HepG2 (cell line): ENCODE data around the gene RPL41. TPM values are rescaled to one million over a fixed set of nuclear protein-coding genes. Genes with fewer than 3 reads are reported as not detected.

Experiments used
- ATF7 ChIP-seq, 2 experiments: fragments of 450-650 bp in 1 of 2; sonication (generic) in 1 of 2; formaldehyde crosslinking in 1 of 2; IDR thresholded peaks; 2 replicates each; pipeline versions ENCODE4 v1.4.0 to v1.6.1; 2016 to 2020; ENCODE audit warnings: antibody characterized with exemption in 1 of 2, mild to moderate bottlenecking in 1 of 2, missing genetic modification reagents in 1 of 2
- MIER2 ChIP-seq: IDR thresholded peaks from 2 replicates; pipeline ENCODE4 v1.6.1; 2016; ENCODE audit warnings: missing biosample characterization, missing genetic modification reagents
- MIER3 ChIP-seq: IDR thresholded peaks from 2 replicates; pipeline ENCODE4 v1.6.1; 2016; ENCODE audit warnings: missing compliant biosample characterization, borderline replicate concordance
- NCOA5 ChIP-seq: sonication (generic); formaldehyde crosslinking; IDR thresholded peaks from 2 replicates; pipeline ENCODE4 v1.4.0; 2020; ENCODE audit warnings: missing genetic modification reagents
- RFX5 ChIP-seq: IDR thresholded peaks from 2 replicates; pipeline ENCODE4 v1.6.1; 2011; ENCODE audit warnings: low read depth, low read length, improper control_type of control experiment
- SIX4 ChIP-seq: sonication (generic); formaldehyde crosslinking; IDR thresholded peaks from 2 replicates; pipeline ENCODE4 v1.4.0; 2020; ENCODE audit warnings: missing genetic modification reagents
- SUZ12 ChIP-seq: fragments of 150-350 bp; IDR thresholded peaks from 2 replicates; pipeline ENCODE4 v1.6.1; 2014; ENCODE audit warnings: low read depth, low read length
- ZFAT ChIP-seq: sonication (generic); formaldehyde crosslinking; conservative IDR thresholded peaks from 2 replicates; pipeline ENCODE4 v1.8.1; 2023; ENCODE audit warnings: missing genetic modification reagents, inconsistent platforms
- ZNF225 ChIP-seq: sonication (generic); formaldehyde crosslinking; IDR thresholded peaks from 2 replicates; pipeline ENCODE4 v1.4.0; 2020; ENCODE audit warnings: mild to moderate bottlenecking, missing genetic modification reagents
- ZNF788 ChIP-seq: sonication (generic); formaldehyde crosslinking; IDR thresholded peaks from 2 replicates; pipeline ENCODE4 v1.5.0; 2020; ENCODE audit warnings: mild to moderate bottlenecking, missing genetic modification reagents, borderline replicate concordance
- polyA plus RNA-seq, 8 experiments: library from polyadenylated mRNA; depleted of rRNA in 3 of 8; stranded (reverse) in 7 of 8; unstranded in 1 of 8; fragments of >200 nt; fragmentation: Illumina TruSeq in 4 of 8; extraction: Trizol in 4 of 8; gene quantifications; 2 replicates each; pipeline versions ENCODE4 v1.2.1 to v1.2.3, GENCODE V29; 2011 to 2016; ENCODE audit warnings: low read depth in 4 of 8, missing spikeins in 1 of 8, mixed read lengths in 1 of 8; ENCODE audit not compliant: insufficient read depth in 1 of 8
- total RNA-seq, 5 experiments: library from RNA; depleted of rRNA; stranded (reverse); fragments of >200 nt; fragmentation: Illumina TruSeq; extraction: Trizol; gene quantifications; 2 replicates each; pipeline ENCODE4 v1.2.3, GENCODE V29; 2016; ENCODE audit warnings: low read depth in 1 of 5
- TF ChIP-seq, protein P1 (sequence below): sonication (generic); formaldehyde crosslinking; IDR thresholded peaks from 2 replicates; pipeline ENCODE4 v1.4.0; 2020; ENCODE audit warnings: missing genetic modification reagents, borderline replicate concordance
- TF ChIP-seq, protein P2 (sequence below): sonication (generic); formaldehyde crosslinking; IDR thresholded peaks from 2 replicates; pipeline ENCODE4 v1.4.0; 2020; ENCODE audit warnings: missing genetic modification reagents
- TF ChIP-seq, protein P3 (sequence below): sonication (generic); formaldehyde crosslinking; IDR thresholded peaks from 2 replicates; pipeline ENCODE4 v1.5.0; 2020; ENCODE audit warnings: mild to moderate bottlenecking, missing genetic modification reagents, borderline replicate concordance
- TF ChIP-seq, protein P4 (sequence below), 2 experiments: IDR thresholded peaks; 2 replicates each; pipeline ENCODE4 v1.6.1; 2011 to 2012; ENCODE audit warnings: low read length in 2 of 2, borderline replicate concordance in 1 of 2, low read depth in 1 of 2, mild to moderate bottlenecking in 1 of 2, moderate library complexity in 1 of 2
- TF ChIP-seq, protein P5 (sequence below): sonication (generic); formaldehyde crosslinking; IDR thresholded peaks from 2 replicates; pipeline ENCODE4 v1.4.0; 2020; ENCODE audit warnings: missing genetic modification reagents
- TF ChIP-seq, protein P6 (sequence below), 2 experiments: sonication (generic) in 1 of 2; formaldehyde crosslinking in 1 of 2; IDR thresholded peaks; 2 replicates each; pipeline versions ENCODE4 v1.4.0 to v1.6.1; 2018 to 2020; ENCODE audit warnings: missing genetic modification reagents in 2 of 2, borderline replicate concordance in 1 of 2, low read depth in 1 of 2, mild to moderate bottlenecking in 1 of 2, missing biosample characterization in 1 of 2

RPL41 gene
- total and polyA plus RNA-seq, 2 of the 13 experiments (the other 11 are each of a cell fraction or from before 2014, with no cell fraction given) = 4,012 to 7,670 TPM

DNA sequence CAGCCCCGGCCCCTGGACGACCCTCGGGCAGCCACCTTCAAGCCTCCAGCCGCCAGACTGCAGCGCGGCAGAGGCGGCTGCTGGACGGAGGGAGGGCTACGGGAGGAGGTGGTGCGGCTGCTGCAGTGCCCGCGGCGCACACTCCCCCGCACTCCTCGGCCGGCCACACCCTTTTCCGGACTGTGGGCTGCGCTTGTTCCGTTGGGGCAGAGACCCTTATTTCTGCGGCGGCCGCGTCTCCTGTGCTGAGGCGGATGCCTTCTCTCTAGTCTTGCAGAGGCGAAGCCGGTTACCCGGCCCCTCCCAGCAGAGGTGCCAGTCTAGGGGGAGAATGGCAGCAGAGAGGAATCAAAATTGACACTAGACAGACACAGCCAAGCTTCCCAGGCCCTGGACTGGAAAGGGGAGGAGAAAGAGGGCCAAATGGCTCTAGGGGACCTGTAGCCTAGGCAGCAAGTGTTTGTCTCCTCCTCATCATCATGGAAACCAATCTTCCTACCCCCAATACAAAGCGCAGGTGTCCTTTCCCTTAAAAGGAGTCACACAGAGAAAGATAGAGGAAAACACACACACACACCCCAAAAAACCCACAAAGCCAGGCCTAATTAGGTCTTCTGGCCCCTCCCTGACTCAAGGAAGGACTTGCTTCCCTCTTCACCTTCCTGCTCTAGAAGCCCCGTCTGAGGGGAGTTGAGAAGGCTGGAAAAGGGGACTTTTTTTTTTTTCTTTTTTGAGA, 12.9 kb downstream of the RPL41 start (continued):
- TF ChIP-seq, protein P1, sequence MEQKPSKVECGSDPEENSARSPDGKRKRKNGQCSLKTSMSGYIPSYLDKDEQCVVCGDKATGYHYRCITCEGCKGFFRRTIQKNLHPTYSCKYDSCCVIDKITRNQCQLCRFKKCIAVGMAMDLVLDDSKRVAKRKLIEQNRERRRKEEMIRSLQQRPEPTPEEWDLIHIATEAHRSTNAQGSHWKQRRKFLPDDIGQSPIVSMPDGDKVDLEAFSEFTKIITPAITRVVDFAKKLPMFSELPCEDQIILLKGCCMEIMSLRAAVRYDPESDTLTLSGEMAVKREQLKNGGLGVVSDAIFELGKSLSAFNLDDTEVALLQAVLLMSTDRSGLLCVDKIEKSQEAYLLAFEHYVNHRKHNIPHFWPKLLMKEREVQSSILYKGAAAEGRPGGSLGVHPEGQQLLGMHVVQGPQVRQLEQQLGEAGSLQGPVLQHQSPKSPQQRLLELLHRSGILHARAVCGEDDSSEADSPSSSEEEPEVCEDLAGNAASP = no peak
- TF ChIP-seq MIER3 (CRISPR knock-in tag) = no peak
- TF ChIP-seq SIX4 (CRISPR knock-in tag) = no peak
- TF ChIP-seq, protein P2, sequence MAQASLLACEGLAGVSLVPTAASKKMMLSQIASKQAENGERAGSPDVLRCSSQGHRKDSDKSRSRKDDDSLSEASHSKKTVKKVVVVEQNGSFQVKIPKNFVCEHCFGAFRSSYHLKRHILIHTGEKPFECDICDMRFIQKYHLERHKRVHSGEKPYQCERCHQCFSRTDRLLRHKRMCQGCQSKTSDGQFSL (CRISPR knock-in tag) = no peak
- TF ChIP-seq, protein P3, sequence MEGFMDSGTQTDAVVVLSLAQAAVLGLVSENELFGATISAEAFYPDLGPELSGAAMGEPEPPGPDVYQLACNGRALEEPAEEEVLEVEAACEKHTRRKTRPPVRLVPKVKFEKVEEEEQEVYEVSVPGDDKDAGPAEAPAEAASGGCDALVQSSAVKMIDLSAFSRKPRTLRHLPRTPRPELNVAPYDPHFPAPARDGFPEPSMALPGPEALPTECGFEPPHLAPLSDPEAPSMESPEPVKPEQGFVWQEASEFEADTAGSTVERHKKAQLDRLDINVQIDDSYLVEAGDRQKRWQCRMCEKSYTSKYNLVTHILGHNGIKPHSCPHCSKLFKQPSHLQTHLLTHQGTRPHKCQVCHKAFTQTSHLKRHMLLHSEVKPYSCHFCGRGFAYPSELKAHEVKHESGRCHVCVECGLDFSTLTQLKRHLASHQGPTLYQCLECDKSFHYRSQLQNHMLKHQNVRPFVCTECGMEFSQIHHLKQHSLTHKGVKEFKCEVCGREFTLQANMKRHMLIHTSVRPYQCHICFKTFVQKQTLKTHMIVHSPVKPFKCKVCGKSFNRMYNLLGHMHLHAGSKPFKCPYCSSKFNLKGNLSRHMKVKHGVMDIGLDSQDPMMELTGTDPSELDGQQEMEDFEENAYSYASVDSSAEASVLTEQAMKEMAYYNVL (CRISPR knock-in tag) = no peak
- TF ChIP-seq SUZ12 = no peak
- TF ChIP-seq, protein P4, sequence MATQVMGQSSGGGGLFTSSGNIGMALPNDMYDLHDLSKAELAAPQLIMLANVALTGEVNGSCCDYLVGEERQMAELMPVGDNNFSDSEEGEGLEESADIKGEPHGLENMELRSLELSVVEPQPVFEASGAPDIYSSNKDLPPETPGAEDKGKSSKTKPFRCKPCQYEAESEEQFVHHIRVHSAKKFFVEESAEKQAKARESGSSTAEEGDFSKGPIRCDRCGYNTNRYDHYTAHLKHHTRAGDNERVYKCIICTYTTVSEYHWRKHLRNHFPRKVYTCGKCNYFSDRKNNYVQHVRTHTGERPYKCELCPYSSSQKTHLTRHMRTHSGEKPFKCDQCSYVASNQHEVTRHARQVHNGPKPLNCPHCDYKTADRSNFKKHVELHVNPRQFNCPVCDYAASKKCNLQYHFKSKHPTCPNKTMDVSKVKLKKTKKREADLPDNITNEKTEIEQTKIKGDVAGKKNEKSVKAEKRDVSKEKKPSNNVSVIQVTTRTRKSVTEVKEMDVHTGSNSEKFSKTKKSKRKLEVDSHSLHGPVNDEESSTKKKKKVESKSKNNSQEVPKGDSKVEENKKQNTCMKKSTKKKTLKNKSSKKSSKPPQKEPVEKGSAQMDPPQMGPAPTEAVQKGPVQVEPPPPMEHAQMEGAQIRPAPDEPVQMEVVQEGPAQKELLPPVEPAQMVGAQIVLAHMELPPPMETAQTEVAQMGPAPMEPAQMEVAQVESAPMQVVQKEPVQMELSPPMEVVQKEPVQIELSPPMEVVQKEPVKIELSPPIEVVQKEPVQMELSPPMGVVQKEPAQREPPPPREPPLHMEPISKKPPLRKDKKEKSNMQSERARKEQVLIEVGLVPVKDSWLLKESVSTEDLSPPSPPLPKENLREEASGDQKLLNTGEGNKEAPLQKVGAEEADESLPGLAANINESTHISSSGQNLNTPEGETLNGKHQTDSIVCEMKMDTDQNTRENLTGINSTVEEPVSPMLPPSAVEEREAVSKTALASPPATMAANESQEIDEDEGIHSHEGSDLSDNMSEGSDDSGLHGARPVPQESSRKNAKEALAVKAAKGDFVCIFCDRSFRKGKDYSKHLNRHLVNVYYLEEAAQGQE (IDR thresholded peaks at IDR 0.05; ENCODE audit: borderline replicate concordance in 1 of 2, low read depth in 1 of 2, low read length in 2 of 2) = no peak
- TF ChIP-seq ATF7 (IDR thresholded peaks at IDR 0.05) = no peak
- no peak for TF ChIP-seq ATF7 (CRISPR knock-in tag; IDR thresholded peaks at IDR 0.05)
- no peak for TF ChIP-seq MIER2 (CRISPR knock-in tag)
- TF ChIP-seq, protein P5, sequence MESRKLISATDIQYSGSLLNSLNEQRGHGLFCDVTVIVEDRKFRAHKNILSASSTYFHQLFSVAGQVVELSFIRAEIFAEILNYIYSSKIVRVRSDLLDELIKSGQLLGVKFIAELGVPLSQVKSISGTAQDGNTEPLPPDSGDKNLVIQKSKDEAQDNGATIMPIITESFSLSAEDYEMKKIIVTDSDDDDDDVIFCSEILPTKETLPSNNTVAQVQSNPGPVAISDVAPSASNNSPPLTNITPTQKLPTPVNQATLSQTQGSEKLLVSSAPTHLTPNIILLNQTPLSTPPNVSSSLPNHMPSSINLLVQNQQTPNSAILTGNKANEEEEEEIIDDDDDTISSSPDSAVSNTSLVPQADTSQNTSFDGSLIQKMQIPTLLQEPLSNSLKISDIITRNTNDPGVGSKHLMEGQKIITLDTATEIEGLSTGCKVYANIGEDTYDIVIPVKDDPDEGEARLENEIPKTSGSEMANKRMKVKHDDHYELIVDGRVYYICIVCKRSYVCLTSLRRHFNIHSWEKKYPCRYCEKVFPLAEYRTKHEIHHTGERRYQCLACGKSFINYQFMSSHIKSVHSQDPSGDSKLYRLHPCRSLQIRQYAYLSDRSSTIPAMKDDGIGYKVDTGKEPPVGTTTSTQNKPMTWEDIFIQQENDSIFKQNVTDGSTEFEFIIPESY (CRISPR knock-in tag) = no peak
- TF ChIP-seq, protein P6, sequence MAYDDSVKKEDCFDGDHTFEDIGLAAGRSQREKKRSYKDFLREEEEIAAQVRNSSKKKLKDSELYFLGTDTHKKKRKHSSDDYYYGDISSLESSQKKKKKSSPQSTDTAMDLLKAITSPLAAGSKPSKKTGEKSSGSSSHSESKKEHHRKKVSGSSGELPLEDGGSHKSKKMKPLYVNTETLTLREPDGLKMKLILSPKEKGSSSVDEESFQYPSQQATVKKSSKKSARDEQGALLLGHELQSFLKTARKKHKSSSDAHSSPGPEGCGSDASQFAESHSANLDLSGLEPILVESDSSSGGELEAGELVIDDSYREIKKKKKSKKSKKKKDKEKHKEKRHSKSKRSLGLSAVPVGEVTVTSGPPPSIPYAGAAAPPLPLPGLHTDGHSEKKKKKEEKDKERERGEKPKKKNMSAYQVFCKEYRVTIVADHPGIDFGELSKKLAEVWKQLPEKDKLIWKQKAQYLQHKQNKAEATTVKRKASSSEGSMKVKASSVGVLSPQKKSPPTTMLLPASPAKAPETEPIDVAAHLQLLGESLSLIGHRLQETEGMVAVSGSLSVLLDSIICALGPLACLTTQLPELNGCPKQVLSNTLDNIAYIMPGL (CRISPR knock-in tag; IDR thresholded peaks at IDR 0.05; ENCODE audit: borderline replicate concordance in 1 of 2, low read depth in 1 of 2) = no peak; a peak in 2 of 4 replicates
- no peak for TF ChIP-seq ZNF225
- TF ChIP-seq ZFAT = no peak
- no peak for TF ChIP-seq NCOA5 (CRISPR knock-in tag)
- TF ChIP-seq RFX5 = no peak
- 0 out of 2 replicates have a peak, but pooled peaks have one; percentile 46 for TF ChIP-seq ZNF788 (CRISPR knock-in tag)
